ENCODE data around the gene MOV10L1.
"Not testable (repeated sequence)": the region's sequence is repeated elsewhere in the genome, so short reads cannot be mapped to it uniquely, and the experiment has no call there.

MOV10L1 gene

DNA sequence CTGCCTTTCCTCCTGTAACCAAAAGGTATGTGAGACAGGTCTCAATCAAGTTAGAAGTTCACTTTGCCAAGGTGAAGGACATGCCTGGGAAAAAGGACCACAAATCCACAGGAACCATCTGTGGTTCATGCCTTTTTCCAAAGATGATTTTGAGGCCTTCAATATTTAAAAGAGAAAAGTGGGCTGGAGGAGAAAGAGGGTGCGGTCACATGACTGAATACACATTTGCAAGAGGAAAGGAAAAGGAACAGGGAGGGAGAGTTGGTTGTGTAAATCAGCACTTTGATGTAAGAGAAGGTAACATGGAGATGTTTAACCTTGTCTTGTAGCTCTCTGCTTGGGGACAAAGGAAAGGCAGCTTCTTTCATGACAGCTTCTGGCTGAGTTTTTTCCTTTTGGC, 21.2 kb downstream of the MOV10L1 start:
- no peak for DNase-seq

DNA sequence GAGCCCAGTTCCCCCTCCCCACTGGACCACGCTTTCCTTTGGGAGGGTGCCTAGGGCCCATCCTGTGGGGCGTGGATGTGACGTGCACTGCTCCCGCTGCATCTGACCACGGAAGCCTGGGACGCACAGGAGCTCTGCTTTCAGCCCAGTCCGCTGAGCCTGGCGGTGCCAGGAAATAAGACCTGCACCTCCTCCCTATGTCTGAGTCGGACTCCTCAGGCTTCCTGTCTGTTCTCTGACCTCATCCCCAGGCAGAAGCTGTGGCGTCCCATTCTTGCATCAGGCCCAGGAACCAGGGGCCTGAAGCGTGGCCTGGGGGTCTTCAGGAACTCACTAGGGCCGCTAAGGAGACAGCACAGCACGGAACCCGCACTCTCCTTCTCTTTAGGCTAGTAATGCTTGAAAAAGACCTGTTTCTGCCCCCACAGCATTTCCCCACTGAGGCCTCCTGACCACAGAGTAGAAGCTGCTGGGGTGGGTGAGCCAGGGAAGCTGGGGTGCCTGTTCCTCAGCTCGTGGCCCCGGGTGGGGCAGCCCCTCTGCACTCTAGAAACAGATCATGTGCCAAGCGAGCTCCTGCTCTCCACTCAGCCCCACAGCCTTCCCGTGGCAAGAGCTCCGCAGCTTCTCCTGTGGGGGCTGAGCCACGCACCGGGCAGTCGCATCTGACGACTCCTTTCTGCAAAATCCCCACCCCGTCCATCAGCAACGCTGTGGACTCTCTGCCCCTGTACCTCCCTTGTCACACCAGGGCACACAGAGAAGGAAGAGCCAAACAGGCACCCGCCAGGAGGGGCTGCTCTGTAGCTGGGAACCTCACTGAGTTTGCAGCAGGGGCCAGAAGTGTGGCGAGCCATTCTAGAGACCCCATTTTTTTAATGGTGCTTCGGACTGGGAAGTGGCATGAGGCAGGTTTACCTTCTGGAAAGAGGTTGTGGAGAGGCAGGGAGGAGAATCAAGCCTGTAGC, 22.6 kb downstream of the MOV10L1 start:
- DNase-seq: no peak

GRCh38 chr22:50114221-50115021, 24.6 kb downstream of the MOV10L1 start:
- peak; percentile 57 for DNase-seq

GRCh38 chr22:50115693-50116092, 25.9 kb downstream of the MOV10L1 start:
- DNase-seq: no peak

DNA sequence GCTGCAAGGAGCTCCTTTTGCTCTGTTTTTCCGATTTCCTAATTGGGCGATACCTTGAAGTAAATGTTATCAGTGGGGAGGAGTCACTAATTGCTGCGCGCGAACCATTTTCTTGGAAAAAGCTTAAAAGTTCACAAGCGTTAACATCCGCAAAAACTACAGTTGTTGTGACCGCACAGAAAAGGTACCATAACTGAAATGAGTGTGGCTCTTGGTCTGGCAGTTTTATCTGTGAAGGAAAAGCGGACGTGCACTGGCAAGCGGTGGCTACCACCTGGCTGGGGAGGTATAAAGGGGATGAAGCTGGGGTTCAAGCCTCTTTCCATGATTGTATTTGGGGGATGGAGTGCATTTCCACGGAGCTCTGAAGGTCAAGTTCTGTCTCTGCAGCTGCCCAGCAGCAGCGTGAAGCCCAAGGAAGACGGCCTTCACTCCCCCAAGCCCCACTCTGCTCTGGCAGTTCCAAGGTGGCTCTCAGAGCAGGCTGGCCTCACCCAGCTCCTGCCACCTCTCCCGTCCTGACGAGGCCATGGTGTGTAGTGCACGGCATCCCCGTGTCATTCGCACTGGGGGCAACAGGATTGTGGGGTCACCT, 27.5 kb downstream of the MOV10L1 start:
- DNase-seq: no peak

DNA sequence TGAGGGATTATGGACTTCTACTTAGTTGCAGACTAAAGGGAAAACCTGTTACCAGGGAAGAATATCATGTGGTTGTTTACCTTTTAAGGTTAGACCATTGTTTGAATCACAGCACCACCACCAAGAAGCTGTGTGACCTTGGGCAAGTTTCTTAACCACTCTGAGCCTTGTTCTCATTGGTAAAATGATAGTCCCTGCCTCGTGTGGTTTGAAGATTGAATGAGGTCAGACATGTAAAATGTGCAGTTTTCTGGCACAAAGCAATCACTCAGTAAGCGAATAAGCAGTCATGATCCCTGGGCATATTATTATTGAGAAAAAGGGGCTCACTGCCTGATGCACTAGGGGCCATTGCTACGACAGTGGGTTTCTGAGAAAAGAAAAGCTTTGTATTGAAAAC, 28.3 kb downstream of the MOV10L1 start:
- no peak for DNase-seq

DNA sequence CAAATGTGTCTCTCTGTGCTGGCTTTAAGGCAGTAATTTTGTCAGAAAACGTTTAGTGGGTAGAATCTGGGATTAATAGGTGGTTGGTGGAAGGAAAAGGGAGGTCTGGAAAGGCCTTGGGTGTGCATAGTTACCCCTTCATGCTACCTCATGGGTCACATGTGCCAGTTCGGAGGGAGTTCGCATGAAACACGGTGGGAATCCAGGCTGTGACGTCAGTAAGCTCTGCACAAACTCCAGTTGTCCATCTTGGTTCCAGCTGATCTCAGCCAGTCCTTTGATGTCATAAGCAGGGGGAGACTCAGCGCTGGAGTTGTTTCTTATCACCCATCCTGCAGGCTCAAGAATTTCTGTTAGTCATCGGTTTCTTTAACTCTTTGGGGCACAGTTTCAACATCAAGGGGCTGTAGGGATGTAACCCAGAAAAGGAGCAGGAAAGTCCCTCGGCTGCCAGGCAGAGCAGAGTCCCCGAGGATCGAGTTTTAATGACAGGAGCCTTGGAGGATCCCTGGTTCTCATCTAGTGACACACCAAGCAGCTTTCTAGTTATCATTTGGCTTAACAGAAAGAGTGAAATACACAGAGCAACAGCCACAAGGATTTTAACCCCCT, 28.9 kb downstream of the MOV10L1 start:
- DNase-seq: no peak

- no peak for DNase-seq
Measured at GRCh38 chr22:50119169-50119767, 29.5 kb downstream of the MOV10L1 start.

GRCh38 chr22:50119768-50120251, 30.0 kb downstream of the MOV10L1 start:
- no peak for DNase-seq

DNA sequence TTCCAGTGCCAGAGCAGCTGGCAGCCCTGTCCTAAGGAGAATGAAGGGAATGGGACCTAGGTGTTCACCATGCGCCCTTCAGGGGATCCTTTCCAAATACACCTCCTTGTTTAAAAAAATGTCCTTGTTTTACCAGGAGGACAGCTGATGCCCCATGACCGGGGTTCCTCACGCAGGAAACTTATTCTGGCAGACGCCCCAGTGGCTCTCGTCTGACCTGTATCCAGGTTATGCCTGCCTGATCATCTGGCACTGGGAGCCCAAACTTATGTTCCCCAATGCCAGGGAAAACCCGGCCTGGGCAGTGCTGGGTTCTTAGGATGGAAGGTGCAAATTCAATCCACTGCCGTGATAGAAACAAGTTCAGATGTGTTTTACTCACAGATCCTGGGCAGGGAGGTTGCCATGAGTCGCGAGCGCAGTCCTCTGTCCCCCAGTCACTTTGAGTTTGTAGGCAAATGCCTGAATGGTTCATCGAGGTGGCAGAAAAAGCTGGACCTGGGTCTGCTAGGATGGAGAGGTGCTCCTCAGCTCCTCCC, 31.5 kb downstream of the MOV10L1 start:
- no peak for DNase-seq

DNA sequence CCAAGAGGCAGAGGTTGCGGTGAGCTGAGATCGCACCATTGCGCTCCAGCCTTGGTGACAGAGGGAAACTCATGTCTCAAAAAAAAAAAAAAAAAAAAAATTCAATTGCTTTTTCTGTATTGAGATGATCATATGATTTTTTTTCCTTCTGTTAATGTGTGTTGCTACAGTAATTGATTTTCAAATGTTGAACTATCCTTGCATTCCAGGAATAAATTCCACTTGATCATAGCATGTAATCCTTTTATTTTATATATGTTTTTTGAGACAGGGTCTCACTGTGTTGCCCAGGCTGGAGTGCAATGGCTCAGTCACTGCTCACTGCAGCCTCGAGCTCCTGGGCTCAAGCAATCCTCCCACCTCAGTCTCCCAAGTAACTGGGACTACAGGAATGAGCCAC, 33.3 kb downstream of the MOV10L1 start:
- no peak for DNase-seq

DNA sequence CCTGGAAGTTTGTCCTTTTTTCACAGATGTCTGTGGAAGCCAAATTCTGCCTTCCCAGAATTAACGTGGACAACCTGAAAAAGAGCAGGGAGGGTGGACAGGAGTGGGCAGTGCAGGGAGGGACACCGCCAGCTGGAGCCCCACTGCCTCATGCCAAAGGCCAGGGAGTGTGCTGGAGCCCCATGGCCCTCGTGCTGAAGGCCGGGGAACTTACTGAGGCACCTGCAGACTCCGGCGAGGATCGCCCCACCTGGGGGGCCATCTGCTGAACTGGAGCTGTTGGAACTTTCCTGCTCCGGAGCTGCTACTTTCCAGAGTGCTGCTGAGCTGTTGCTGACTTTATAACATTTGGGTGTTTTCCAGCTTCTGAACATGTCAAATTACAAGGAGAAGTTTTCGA, 35.2 kb downstream of the MOV10L1 start:
- no peak for DNase-seq

GRCh38 chr22:50129121-50129736, 39.4 kb downstream of the MOV10L1 start:
- no peak for DNase-seq

DNA sequence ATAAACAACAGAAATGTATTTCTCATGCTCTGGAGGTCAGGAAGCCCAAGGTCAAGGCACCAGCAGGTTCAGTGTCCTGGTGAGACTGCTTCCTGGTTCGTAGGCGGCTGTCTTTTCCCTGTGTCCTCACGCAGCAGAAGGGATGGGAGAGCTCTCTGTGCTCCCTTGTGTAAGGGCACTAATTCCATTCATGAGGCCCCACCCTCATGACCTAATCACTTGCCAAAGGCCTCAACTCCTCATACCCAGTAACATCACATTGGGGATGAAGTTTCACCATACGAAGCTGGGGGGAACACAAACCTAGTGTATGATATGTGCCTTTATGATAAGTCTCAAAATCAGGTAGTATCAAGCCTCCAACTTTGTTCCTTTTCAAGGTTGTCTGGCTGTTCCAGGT, 42.1 kb downstream of the MOV10L1 start:
- DNase-seq: no peak

GRCh38 chr22:50134481-50134880, 44.7 kb downstream of the MOV10L1 start:
- no peak for DNase-seq

DNA sequence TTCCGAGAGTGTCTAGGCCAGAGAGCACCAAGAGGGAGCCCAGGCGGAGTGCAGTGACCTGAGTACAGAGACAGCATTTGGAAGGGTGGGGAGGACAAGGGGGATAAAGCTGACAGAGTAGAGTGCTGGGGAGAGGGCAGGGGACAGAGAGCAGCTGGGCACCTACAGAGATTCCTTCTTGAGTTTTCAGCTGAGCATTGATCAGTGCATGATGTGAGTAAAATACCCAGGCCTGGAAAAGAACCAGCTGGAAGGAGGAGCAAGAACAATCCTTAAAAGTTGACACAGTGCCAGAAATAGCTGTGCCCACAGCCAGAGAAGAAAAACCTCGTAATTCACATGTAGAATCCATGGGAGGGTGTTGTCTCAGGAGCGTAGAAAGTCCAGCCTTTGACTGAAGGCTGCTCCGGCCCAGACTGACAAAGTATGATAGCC, 46.8 kb downstream of the MOV10L1 start:
- no peak for DNase-seq

- DNase-seq: not testable (repeated sequence)
Measured at GRCh38 chr22:50137277-50137676, 47.5 kb downstream of the MOV10L1 start.

DNA sequence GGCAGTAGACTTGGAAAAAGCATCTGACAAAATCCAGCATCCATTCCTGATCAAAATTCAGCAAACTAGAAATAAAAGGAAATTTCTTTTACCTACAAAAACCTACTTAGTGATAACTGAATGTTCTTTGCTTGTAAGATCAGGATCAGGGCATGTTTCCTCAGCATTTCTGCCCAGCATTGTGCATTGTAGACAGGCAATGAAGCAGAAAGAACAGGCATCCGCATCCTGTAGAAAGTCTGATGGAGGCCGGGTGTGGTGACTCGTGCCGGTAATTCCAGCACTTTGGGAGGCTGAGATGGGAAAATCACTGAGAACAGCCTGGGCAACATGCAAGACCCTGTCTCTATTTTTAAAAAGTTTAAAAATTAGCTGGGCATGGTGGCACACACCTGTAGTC, 48.2 kb downstream of the MOV10L1 start:
- DNase-seq: no peak

GRCh38 chr22:50138988-50139387, 49.2 kb downstream of the MOV10L1 start:
- DNase-seq: no peak

DNA sequence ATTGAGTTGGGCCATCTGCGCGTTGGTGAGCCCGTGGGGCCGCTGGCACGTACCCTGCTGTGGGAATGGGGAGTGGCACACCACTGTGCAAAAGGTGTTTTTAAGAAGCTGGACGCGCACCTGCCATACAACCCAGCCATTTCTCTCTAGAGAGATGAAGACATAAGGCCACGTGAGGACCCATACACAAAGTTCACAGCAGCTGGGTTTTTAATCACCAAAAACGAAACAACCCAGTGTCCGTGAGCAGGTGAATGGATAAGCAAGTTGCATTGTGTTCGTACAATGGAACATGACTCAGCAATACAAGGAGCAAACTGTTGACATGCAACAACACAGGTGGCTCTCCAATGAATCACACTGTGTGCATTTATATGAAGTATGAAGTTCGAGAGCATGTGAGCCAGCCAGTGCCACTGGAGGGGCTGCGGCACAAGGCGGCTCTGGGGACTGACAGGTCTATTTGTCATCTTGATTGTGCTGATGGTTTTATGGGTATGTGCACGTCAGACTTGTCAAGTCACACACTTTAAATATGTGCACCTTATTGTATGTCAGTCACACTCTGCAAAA, 50.1 kb downstream of the MOV10L1 start:
- peak; percentile 83 for DNase-seq

DNA sequence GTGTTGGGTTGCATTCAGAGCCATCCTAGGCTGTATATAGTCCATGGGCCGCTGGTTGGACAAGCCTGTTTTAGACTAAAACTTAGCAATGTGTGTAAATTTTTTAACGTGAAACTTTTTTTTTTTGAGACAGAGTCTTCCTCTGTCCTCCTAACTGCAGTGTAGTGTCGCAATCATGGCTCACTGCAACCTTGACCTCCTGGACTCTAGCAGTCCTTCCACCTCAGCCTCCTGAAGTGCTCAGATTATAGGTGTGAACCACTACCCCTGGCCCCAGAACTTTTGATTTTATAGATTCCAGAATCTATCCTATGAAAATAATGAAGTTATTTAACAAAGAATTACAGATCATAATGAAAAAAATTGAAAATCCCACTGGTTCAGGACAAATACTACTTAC, 50.8 kb downstream of the MOV10L1 start:
- no peak for DNase-seq
